Muscle of arm (tissue), 12 donors: Measurements from ENCODE around the gene CEP162. TPM values are rescaled to one million over a fixed set of nuclear protein-coding genes. Genes with fewer than 3 reads are reported as not detected.
"Not testable (repeated sequence)": the region's sequence is repeated elsewhere in the genome, so short reads cannot be mapped to it uniquely, and the experiment has no call there.

ENCODE experiments used
- DNase-seq: peaks from one replicate; pipeline ENCODE4 v3.0.0-alpha.2; 2013
- polyA plus RNA-seq, 12 donors: library from polyadenylated mRNA; unstranded; fragments of 120-200 nt; gene quantifications; one replicate each; pipeline ENCODE4 v1.2.1, GENCODE V29; 2013; ENCODE audit not compliant: insufficient read length in 12 of 12

Gene CEP162
- polyA plus RNA-seq, 12 donors: 4.9 to 14.9 (median 8.0) TPM; not detected in 1

DNA sequence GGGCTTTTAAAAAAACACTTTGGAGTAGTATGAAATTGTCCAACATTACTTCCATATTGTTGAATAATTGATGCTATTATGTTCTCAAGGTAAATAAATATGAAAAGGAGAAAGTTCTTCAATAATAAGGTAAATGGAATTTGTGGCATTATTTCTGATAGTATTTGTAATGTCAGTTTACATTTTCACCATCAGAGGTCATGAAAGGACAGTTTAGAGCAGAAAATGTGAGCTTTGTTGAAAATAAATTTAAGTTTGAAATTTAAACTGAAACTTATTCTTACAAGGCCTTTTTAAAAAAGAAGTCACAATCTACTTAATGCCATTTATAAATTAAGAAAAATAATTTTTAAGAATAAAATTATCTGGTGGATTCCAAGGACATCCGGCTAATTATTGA, 15.8 kb upstream of the CEP162 start:
- DNase-seq: no peak

DNA sequence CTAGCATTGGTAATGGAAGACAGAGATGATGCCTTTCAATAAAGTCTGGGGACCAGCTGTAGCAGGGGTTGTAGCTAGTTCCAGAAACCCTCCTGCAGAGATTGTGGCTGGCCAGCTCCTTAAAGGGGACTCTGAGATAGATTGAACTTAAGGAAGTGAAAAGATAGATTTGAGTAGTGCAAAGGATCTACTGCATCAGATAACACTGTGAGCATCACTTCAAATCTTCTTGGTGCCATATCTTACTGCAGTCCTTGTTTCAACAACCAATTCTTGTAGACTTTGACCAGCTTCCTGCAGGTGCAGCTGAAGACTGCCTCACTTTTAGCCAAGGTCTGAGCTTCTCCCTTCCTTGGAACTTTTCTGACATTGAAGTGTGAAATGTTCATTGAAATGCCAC, 14.8 kb upstream of the CEP162 start:
- DNase-seq: no peak

DNA sequence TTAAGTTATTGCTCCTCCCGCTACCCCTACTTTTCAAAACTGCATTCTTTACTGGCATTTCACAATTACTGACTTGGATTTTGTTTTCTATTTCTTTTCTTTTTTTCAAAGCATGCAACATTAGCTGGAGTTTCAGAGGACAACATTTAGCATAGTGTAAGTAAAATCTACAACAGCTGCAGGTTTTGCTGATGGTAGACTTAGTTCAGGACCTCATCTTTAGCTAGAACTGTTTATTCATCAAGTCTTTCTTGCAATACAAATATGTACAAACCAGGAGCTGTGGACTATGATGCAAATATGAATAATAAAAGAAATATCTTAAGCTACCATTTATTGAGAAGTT, 728 bp upstream of the CEP162 start:
- no peak for DNase-seq

DNA sequence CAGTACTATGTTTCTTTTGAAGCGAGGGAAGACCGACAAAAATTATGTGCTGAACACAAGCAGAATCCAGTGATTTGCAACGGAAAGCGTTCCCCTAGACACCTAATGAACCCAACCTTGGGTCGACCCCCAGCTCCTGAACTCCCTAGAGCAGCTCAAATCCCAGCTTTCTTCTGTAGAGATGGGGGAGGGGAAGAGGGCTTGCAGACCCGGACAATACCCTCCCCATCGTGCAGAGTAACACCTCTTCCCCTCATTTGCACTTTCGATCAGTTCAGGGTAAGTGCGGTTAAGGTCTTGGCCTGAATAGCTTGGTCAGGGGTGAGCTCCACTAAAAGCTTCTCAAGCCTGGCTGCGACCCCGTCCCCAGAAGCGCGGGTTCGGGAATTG, 404 bp downstream of the CEP162 start:
- peak; percentile 8 for DNase-seq

DNA sequence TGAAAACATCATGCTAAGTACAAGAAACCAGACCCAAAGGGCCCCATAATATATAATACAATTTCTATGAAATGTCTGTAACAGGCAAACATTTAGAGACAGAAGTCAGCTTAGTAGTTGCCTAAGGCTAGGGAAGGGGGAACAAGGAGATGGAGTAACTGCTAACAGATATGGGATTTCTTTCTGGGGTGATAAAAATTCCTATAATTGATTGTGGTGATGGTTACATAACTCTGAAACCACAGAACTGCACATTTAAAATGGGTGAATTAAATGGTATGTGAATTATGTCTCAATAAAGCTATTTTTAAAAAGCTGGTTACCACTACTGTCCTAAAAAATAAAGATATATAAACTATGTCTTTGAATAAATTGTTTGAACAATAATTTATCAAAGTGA, 3.2 kb downstream of the CEP162 start:
- DNase-seq: no peak

DNA sequence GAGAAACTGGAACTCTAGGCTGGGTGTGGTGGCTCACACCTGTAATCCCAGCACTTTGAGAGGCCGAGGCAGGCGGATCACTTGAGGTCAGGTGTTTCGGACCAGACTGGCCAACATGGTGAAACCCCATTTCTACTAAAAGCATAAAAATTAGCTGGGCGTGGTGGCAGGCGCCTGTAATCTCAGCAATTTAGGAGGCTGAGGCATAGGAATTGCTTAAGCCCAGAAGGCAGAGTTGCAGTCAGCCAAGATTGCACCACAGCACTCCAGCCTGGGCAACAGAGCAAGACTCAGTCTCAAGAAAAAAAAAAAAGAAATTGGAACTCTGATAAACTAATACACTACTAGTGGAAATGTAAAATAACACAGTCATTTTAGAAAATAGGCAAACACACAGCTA, 3.8 kb downstream of the CEP162 start:
- DNase-seq: not testable (repeated sequence)

DNA sequence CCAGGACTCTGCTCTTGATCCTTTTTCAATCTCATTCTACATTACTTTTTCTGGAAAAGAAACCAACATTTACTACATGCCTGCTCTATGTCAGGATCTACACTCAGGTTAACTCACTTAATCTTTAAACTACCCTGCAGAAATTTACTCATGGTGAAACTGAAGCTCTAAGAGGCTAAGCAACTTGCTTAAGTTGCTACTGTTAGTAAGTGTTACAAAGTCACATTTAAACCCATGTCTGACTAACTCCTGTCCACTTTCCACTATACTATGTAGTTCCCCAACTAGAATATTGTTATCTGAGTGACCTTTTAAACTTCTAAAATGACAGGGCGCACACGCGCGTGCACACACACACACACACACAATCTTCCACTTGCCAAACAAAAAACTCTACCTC, 5.0 kb downstream of the CEP162 start:
- no peak for DNase-seq

DNA sequence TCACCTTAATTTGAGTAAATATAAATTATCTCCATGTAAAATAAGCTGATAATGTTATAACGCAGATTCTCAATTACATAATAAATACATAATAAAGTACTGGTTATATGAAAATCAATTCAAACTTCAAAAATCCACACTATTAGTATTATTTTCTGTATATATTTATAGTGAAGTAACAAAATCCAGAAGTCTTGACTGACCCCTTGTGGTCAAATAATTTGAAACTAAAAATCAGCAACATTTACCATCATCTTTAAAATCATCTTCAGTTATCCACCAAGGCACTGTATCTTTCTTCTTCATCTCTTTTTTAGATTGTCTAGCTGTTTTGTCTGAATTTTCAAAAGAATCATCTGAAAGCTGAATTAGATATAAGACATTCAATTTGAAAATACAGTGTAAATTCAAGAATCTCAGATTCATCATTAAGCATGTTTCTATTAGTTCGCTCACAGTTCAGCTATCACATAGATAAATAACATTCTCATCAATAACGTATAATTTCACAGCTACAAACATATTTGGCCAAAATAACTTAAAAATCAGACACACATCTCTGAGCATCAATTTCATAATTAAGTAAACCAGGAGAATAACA, 6.5 kb downstream of the CEP162 start:
- DNase-seq: peak; percentile 27

DNA sequence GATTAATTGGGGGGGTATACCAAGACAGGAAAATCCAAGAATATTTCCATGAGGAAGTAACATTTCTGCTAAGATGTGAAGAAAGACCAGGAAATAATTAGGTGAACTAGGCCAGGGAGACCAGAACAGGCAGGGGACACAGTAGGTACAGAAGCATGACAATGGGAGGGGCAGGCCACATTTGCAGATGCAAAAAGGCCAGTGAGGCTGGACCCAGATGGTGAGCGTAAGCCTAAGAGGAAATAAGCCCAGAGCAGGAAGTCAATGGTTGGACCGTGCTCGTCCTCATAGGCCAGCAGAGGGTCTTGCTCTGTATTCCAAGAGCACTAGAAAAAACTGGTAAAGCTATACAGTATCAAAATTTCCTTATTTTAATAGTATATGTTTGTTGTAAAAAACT, 9.4 kb downstream of the CEP162 start:
- DNase-seq: no peak

DNA sequence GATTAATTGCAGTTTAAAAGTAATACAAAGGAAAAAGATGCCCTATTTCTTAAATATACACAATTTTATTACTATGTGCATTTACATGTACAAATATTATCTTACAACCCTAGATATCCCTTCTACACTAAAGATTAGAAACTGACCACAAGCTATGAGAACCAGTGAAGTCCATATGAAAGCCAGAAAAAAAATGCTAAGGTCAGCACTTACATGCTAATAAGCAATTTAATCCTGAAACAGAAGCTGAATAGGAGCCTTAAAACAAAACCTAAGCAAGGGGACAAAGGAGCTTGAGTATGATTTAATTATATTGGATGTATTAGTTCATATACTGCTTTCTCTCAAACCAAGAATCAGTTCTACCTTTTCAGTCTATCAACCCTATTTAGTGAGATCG, 14.2 kb downstream of the CEP162 start:
- no peak for DNase-seq

DNA sequence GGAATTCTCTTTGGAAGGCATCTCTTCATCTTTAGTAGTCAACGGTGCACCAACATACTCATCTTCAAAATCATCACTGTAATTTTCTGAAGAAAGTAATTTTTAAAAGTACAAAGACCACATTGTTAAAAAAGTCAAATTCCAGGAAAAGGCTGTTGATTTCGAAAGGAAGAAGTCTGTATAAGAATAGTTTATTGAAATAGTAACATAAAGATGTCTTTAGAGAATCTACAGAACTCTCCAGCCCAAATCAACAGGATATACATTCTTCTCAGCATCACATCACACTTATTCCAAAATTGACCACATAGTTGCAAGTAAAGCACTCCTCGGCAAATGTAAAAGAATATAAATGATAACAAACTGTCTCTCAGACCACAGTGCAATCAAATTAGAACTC, 23.4 kb downstream of the CEP162 start:
- DNase-seq: no peak

DNA sequence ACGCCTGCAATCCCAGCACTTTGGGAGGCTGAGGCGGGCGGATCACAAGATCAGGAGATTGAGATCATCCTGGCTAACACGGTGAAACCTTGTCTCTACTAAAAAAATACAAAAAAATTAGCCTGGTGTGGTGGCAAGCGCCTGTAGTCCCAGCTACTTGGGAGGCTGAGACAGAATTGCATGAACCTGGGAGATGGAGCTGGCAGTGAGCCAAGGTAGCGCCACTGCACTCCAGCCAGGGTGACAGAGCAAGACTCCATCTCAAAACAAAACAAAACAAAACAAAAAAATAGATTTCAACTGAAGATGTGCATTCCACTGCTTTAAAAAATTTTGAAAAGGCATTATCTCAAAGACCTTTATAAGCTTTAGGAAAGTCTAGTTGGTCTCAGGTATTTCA, 27.5 kb downstream of the CEP162 start:
- DNase-seq: not testable (repeated sequence)

DNA sequence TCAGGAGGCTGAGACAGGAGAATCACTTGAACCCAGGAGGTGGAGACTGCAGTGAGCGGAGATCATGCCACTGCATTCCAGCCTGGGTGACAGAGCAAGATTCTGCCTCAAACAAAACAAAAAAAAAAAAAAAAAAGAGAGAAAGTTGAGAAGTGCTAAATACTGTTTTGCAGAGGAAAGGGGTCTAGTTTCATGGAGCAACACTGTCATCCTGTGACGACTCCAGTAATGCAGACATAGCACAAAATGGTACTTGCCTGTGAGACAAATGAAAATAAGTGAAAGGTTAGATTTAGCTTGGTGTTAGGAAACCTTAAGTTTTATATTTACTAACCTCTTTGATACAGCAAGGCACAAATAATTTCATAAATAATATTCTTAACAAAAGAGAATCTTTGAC, 29.7 kb downstream of the CEP162 start:
- DNase-seq: no peak

DNA sequence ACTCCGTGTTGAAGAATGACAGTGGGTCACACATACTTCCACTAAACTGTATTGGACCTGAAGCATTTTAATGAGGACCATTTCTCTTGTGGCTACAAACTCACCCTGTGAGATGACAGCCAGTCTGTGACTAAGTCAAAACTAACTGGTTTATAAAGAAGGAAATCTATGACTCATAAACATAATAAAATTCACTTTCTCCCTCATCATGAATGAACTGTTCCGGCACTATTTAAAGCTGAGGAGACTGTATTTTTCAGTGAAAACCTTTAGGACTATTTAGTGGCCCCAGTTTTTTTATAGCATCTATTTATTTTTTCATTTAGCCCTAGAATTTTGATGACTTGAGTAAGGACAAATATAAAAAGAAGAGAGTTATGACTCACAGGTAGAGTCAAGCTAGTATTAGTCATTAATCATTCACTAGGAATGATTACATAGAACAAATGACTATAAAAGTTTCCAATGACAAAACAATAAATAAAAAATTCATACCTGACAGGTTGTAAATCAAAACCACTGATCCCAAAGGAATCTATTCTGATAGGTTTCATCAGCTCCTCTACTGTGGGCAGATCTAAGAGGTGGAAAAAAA, 34.2 kb downstream of the CEP162 start:
- no peak for DNase-seq

DNA sequence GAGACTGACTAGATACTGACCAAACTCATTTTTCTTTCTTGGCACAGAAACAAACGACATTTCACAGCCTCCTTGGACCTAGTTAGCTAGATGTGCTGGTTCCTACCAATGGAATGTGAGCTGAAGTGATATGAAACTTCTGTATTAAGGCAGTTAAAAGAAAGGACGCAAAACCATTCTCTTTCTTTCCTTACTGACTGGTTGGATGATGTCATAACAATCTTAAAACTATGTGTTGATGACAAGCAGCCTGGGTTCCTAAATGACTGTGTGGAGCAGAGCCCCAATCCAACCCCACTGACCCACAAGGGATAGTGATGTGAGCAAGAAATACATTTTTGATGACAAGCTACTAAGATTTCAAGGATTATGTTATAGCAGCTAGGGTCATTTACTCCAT, 35.6 kb downstream of the CEP162 start:
- no peak for DNase-seq

DNA sequence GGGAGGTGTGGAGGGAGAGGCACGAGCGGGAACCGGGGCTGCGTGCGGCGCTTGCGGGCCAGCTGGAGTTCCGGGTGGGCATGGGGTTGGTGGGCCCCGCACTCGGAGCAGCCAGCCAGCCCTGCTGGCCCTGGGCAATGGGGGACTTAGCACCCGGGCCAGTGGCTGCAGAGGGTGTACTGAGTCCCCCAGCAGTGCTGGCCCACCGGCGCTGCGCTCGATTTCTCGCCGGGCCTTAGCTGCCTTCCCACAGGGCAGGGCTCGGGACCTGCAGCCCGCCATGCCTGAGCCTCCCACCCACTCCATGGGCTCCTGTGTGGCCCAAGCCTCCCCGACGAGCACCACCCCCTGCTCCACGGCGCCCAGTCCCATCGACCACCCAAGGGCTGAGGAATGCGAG, 38.1 kb downstream of the CEP162 start:
- not testable (repeated sequence) for DNase-seq

DNA sequence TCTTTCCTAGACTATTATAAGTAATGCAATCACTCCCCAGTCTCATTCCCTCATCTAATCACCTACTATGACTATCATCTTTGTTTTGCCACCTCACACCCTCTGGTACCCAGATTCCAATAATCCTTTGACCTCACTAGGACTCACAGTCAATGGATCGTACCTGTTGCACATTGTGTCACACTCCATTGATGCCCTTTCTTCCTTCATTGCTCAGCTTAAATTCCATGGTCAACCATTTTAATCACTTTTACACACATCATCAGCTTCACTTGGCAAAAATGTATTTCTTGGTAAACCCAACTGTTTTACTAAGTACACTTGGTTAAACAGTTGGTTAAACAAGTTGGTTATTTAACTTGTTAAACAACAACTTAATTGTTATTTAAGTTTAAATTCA, 44.0 kb downstream of the CEP162 start:
- no peak for DNase-seq

DNA sequence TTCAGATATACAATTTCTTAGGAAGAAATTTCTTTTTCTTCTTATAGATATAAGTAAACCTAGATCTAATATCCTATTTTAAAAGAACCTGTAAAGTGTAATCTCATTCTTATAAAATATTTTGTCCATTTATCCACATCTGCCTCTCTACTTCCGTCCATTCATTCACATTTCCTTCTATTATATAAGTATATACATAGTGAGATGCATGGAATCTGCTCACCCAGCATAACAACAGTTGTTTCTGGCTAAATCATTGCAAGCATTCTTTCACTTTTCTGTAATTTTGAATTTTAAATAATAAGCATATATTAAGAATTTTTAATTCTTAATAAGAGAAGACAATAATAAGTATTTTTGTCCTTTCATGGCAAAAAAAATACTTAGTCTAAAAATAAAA, 45.4 kb downstream of the CEP162 start:
- no peak for DNase-seq

DNA sequence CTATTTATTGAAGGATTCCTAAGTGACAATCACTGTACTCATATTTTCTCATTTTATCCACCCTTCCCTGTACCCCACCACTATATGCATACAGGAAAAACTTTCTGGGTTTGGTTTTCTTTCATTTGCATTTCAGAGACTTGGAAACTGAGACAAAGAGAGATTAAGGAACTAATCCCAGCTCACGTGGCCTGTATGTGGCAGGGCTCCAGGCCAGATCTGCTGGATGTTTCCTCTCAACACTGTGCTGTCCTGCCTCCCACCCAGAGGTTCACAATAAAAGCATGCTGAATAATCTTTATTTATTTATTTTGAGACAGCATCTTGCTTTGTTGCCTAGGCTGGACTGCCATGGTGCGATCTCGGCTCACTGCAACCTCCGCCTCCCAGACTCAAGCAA, 50.2 kb downstream of the CEP162 start:
- DNase-seq: no peak

DNA sequence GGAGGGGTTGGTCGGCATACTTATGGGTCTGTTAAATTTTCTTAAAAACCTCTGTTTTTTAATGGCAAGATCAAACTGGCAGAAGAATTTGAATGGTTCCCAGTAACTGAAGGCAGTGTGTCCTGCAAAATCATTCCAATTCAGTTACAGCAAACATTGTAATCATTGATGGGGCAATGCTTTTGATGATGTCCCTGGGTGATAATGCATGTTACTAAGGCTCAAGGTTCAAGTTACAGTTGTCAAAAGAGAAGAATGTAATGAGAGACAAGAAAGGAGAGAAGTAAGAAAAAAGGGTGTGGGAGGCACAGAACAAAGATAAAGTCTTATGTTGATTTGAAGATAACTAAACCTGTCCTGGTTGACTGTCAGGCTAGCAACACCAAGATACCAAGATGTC, 54.9 kb downstream of the CEP162 start:
- DNase-seq: no peak

DNA sequence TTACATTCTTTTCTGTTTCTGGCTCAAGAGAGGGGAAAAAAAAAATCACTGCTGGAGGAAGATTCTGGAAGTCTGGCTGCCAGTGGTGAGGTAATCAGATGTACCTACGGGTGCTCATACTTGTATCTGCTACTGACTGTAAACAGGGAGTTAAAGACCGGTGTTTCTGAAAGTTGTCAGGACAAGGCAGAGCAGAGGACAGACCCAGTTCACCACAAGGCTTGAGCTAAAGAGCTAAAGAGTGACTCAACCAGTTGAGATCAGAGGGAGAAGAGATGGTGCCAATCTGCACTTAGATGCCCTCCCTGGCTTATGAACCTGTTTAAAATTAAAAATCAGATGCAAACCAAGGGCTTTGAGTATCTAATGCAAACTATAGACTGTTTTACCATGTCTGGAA, 55.4 kb downstream of the CEP162 start:
- DNase-seq: no peak

DNA sequence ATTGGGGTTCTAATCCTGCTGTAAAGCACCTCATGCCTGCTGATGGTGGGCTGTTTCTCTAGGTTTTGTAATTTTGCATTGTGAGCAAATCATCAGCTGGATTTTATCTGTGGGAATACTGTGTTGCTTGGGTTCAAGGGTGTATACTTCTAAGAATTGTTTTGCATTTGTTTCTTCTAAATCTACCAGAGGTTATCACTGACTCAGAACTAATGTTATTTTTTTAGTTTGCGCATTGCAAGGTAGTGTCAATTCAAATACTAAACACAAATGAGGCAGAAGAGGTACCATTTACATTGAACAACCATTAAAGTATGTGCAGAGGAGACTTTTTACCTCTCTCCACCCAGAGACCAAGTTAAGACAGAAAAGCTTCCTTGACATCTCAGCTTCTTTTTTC, 60.0 kb downstream of the CEP162 start:
- DNase-seq: no peak

DNA sequence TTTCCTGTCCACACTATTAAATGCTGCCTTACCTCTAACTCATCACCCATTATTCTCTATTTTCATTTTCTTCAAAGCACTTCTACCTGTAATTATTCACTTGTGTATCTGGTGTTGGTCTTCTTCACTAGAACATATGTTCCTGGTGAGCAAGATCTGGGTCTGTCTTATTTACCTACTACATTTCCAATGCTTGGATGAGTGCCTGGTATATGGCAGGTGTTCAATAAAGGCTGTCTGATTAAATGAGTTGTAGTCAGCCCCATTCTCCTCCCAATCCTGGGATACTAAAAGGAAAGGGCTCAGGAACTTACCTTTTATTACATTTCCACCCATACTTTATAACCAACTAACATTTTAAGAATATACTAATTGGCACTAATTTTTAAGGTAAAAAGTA, 61.0 kb downstream of the CEP162 start:
- DNase-seq: no peak

DNA sequence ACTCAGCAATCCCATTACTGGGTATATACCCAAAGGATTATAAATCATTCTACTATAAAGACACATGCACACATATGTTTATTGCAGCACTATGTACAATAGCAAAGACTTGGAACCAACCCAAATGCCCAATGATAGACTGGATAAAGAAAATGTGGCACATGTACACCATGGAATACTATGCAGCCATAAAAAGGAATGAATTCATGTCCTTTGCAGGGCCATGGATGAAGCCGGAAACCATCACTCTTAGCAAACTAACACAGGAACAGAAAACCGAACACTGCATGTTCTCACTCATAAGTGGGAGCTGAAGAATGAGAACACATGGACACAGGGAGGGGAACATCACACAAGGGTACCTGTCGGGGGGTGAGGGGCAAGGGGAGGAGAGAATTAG, 63.1 kb downstream of the CEP162 start:
- DNase-seq: not testable (repeated sequence)

DNA sequence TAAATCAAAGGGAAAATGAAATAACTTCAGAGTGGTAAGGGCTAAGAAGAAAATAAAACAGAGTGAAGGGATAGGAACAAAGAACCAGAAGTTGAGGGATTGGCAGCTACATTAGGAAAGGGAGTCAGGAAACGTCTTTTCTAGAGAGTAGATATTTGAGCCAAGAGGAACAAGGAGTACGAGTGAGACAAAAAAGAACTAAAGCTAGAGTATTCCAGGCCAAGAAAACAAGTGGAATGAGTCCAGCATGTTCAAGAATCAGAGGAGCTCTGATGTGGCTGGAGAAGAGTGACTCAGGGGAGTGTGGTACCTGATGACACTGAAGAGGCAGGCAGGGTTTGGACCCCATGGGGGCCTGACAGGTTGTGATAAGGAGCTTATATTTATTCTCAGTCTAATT, 66.3 kb downstream of the CEP162 start:
- no peak for DNase-seq
